DND-41 (cell line): Measurements from ENCODE around the gene AOPEP.

ENCODE experiments used
- ATAC-seq: fragments of 200-7000 bp; cut with Tn5 transposase; 3 replicates; pipeline ENCODE4 v1.9.1; 2021; ENCODE audit warnings: low read depth; ENCODE audit not compliant: insufficient read depth
- DNase-seq: peaks from one replicate; pipeline ENCODE4 v3.0.0-alpha.2; 2020
- H2AFZ ChIP-seq: 2 replicates; pipeline ENCODE4 v1.6.0; 2012; ENCODE audit warnings: low read depth, low read length
- H3K27ac ChIP-seq: 2 replicates; pipeline ENCODE4 v1.5.1; 2012; ENCODE audit warnings: low read length, inconsistent platforms
- H3K27me3 ChIP-seq: fragments of 200-600 bp; sonication (generic); 2 replicates; pipeline ENCODE4 v1.6.0; 2012; ENCODE audit warnings: low read length, mild to moderate bottlenecking, inconsistent platforms; ENCODE audit not compliant: insufficient read depth, poor library complexity
- H3K36me3 ChIP-seq: 2 replicates; pipeline ENCODE4 v1.5.1; 2012; ENCODE audit warnings: low read length, inconsistent platforms; ENCODE audit not compliant: insufficient read depth
- H3K4me1 ChIP-seq: 2 replicates; pipeline ENCODE4 v1.5.1; 2012; ENCODE audit warnings: mild to moderate bottlenecking, low read length; ENCODE audit not compliant: insufficient read depth
- H3K4me2 ChIP-seq: 2 replicates; pipeline ENCODE4 v1.6.0; 2012; ENCODE audit warnings: mild to moderate bottlenecking, moderate library complexity, low read length, inconsistent platforms; ENCODE audit not compliant: insufficient read depth
- H3K4me3 ChIP-seq, 2 experiments: fragments of 200-600 bp in 1 of 2; shearing (Covaris generic) in 1 of 2; 2 replicates each; pipeline ENCODE4 v1.5.1; 2012 to 2016; ENCODE audit warnings: inconsistent platforms in 2 of 2, low read length in 2 of 2, mild to moderate bottlenecking in 2 of 2, low read depth in 1 of 2, moderate library complexity in 1 of 2
- H3K79me2 ChIP-seq: 2 replicates; pipeline ENCODE4 v1.6.0; 2012; ENCODE audit warnings: low read length, inconsistent platforms; ENCODE audit not compliant: insufficient read depth
- H3K9ac ChIP-seq: 2 replicates; pipeline ENCODE4 v1.6.0; 2012; ENCODE audit warnings: low read depth, mild to moderate bottlenecking, inconsistent platforms, low read length, moderate library complexity
- H3K9me3 ChIP-seq: 2 replicates; pipeline ENCODE4 v1.5.1; 2012; ENCODE audit warnings: low read length, moderate library complexity, mild to moderate bottlenecking, inconsistent platforms; ENCODE audit not compliant: insufficient read depth, severe bottlenecking
- H4K20me1 ChIP-seq: 2 replicates; pipeline ENCODE4 v1.6.0; 2012; ENCODE audit warnings: low read length; ENCODE audit not compliant: insufficient read depth
- CTCF ChIP-seq: IDR thresholded peaks from 2 replicates; pipeline ENCODE4 v1.5.1; 2012; ENCODE audit warnings: borderline replicate concordance, low read length, moderate library complexity, mild to moderate bottlenecking; ENCODE audit not compliant: poor library complexity, severe bottlenecking; ENCODE audit errors: extremely low read depth
- EZH2 ChIP-seq: IDR thresholded peaks from 3 replicates; pipeline ENCODE4 v1.6.1; 2012; ENCODE audit warnings: borderline replicate concordance, low read depth, mild to moderate bottlenecking, moderate library complexity, low read length, inconsistent platforms; ENCODE audit not compliant: severe bottlenecking

Gene AOPEP

GRCh38 chr9:94745806-94746540, 19.5 kb downstream of the AOPEP start:
- peaks cover 8% of the 10 kb centered on the region for H3K9me3 ChIP-seq
- H3K36me3 ChIP-seq = peaks cover 13% of the 10 kb centered on the region; the same call in 1 of the 2 replicates
- H3K79me2 ChIP-seq = peaks cover 2% of the 10 kb centered on the region; the same call in 1 of the 2 replicates
- ATAC-seq (no peak), DNase-seq (no peak)
- H3K4me2 ChIP-seq = no peak overlapping the region
- H2AFZ ChIP-seq = no peak overlapping the region
- H3K9ac ChIP-seq = no peak overlapping the region
- TF ChIP-seq EZH2 = no peak
- TF ChIP-seq CTCF = no peak
- no peaks in the 10 kb centered on the region for H3K4me1 ChIP-seq
- H3K27me3 ChIP-seq = no peaks in the 10 kb centered on the region
- no peaks in the 10 kb centered on the region for H4K20me1 ChIP-seq
- no peak overlapping the region for H3K27ac ChIP-seq
- no peak overlapping the region for H3K4me3 ChIP-seq

- Histone ChIP-seq H3K4me3 (no peak overlapping the region), H4K20me1 (no peaks in the 10 kb centered on the region), H3K4me2 (no peak overlapping the region), H3K79me2 (peaks cover 2% of the 10 kb centered on the region; the same call in 1 of the 2 replicates), H3K27me3 (no peaks in the 10 kb centered on the region), H3K9ac (no peak overlapping the region), H3K27ac (no peak overlapping the region), H3K9me3 (peaks cover 8% of the 10 kb centered on the region), H3K4me1 (no peaks in the 10 kb centered on the region), H2AFZ (no peak overlapping the region), H3K36me3 (peaks cover 13% of the 10 kb centered on the region; the same call in 1 of the 2 replicates)
- TF ChIP-seq EZH2 (no peak), CTCF (no peak)
- no peak for ATAC-seq
- no peak for DNase-seq
Measured at GRCh38 chr9:94746541-94747370, 20.3 kb downstream of the AOPEP start.

GRCh38 chr9:94754976-94755475, 28.5 kb downstream of the AOPEP start:
- Histone ChIP-seq H3K4me2 (no peak overlapping the region), H2AFZ (no peak overlapping the region), H3K27ac (no peak overlapping the region), H3K36me3 (peaks cover 6% of the 10 kb centered on the region; the same call in 1 of the 2 replicates), H3K79me2 (no peaks in the 10 kb centered on the region), H3K27me3 (no peaks in the 10 kb centered on the region), H3K4me3 (no peak overlapping the region), H3K4me1 (no peaks in the 10 kb centered on the region), H3K9me3 (peaks cover under 1% of the 10 kb centered on the region), H4K20me1 (no peaks in the 10 kb centered on the region), H3K9ac (no peak overlapping the region)
- TF ChIP-seq EZH2 = no peak
- TF ChIP-seq CTCF = no peak
- no peak for ATAC-seq
- DNase-seq = no peak
